ENCODE measurements around the gene ATXN1.

- TF ChIP-seq EZH2 (IDR thresholded peaks at IDR 0.05; ENCODE audit: insufficient read depth, poor library complexity, severe bottlenecking), result no peak
- no peak for TF ChIP-seq EZH2phosphoT487 (IDR thresholded peaks at IDR 0.05; ENCODE audit: insufficient read depth, low read depth)
Observed at GRCh38 chr6:16271428-16271827, 489.8 kb downstream of the ATXN1 start.

All from GM23248 (cell line).